ENCODE data around the gene STK39. TPM values are rescaled to one million over a fixed set of nuclear protein-coding genes. Genes with fewer than 3 reads are reported as not detected.

STK39 gene
- total and polyA plus RNA-seq, 2 of the 4 experiments (the other 2 are of a cell fraction) = 11.8 to 16.4 TPM

- TF ChIP-seq RFX5 (IDR thresholded peaks at IDR 0.05; ENCODE audit: low read depth, low read length) (no peak), POLR2A (IDR thresholded peaks at IDR 0.05; ENCODE audit: low read depth, low read length) (no peak), CHD1 (IDR thresholded peaks at IDR 0.05; ENCODE audit: low read depth, low read length) (no peak), BHLHE40 (IDR thresholded peaks at IDR 0.05; ENCODE audit: low read depth, low read length) (no peak), RAD21 (IDR thresholded peaks at IDR 0.05; ENCODE audit: low read length) (no peak), NFE2L2 (IDR thresholded peaks at IDR 0.05; ENCODE audit: low read depth, low read length) (no peak), MAFK (IDR thresholded peaks at IDR 0.05; ENCODE audit: low read depth, low read length) (no peak), CEBPB (IDR thresholded peaks at IDR 0.05; ENCODE audit: low read depth, low read length) (no peak), SMC3 (IDR thresholded peaks at IDR 0.05; ENCODE audit: low read depth, low read length) (no peak), FOS (IDR thresholded peaks at IDR 0.05; ENCODE audit: low read depth, low read length) (no peak), USF2 (IDR thresholded peaks at IDR 0.05; ENCODE audit: low read depth, low read length) (no peak)
- TF ChIP-seq, protein P1, sequence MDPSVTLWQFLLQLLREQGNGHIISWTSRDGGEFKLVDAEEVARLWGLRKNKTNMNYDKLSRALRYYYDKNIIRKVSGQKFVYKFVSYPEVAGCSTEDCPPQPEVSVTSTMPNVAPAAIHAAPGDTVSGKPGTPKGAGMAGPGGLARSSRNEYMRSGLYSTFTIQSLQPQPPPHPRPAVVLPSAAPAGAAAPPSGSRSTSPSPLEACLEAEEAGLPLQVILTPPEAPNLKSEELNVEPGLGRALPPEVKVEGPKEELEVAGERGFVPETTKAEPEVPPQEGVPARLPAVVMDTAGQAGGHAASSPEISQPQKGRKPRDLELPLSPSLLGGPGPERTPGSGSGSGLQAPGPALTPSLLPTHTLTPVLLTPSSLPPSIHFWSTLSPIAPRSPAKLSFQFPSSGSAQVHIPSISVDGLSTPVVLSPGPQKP (IDR thresholded peaks at IDR 0.05; ENCODE audit: borderline replicate concordance, low read depth, low read length) = no peak
- TF ChIP-seq, protein P2, sequence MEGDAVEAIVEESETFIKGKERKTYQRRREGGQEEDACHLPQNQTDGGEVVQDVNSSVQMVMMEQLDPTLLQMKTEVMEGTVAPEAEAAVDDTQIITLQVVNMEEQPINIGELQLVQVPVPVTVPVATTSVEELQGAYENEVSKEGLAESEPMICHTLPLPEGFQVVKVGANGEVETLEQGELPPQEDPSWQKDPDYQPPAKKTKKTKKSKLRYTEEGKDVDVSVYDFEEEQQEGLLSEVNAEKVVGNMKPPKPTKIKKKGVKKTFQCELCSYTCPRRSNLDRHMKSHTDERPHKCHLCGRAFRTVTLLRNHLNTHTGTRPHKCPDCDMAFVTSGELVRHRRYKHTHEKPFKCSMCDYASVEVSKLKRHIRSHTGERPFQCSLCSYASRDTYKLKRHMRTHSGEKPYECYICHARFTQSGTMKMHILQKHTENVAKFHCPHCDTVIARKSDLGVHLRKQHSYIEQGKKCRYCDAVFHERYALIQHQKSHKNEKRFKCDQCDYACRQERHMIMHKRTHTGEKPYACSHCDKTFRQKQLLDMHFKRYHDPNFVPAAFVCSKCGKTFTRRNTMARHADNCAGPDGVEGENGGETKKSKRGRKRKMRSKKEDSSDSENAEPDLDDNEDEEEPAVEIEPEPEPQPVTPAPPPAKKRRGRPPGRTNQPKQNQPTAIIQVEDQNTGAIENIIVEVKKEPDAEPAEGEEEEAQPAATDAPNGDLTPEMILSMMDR (conservative IDR thresholded peaks at IDR 0.05; ENCODE audit: low read depth, low read length) = no peak
- Histone ChIP-seq H3K9me3 (ENCODE audit: control insufficient read depth, insufficient read depth, low read length) (peaks cover 6% of the 10 kb centered on the region), H3K56ac (ENCODE audit: extremely low read depth, insufficient read depth, low read length) (no peak overlapping the region), H3K4me2 (ENCODE audit: low read depth, low read length) (no peak overlapping the region), H3K4ac (ENCODE audit: low read depth, low read length) (0 out of 2 replicates have a peak overlapping the region, but pooled peaks have one; percentile 16), H3K9ac (ENCODE audit: low read depth, low read length) (no peak overlapping the region), H2BK5ac (ENCODE audit: low read depth, low read length, poor library complexity, severe bottlenecking) (no peak overlapping the region), H2BK15ac (ENCODE audit: low read depth, low read length) (no peak overlapping the region), H3K36me3 (ENCODE audit: control insufficient read depth, insufficient read depth, low read length) (no peaks in the 10 kb centered on the region), H2BK120ac (ENCODE audit: low read depth, low read length) (no peak overlapping the region), H3K4me1 (ENCODE audit: control insufficient read depth, insufficient read depth, low read length) (no peaks in the 10 kb centered on the region), H3K79me1 (ENCODE audit: low read depth in 1 of 2, low read length in 2 of 2) (no peaks in the 10 kb centered on the region), H3K14ac (replicated peaks; ENCODE audit: low read depth, low read length) (no peak overlapping the region), H3K23ac (ENCODE audit: low read depth, low read length) (no peak overlapping the region), H3K27ac (ENCODE audit: insufficient read depth, low read length) (no peak overlapping the region), H2BK20ac (ENCODE audit: low read depth, low read length) (no peak overlapping the region), H4K5ac (ENCODE audit: low read depth, low read length) (no peak overlapping the region), H2AFZ (replicated peaks; ENCODE audit: low read length, poor library complexity) (peak overlapping the region; percentile 58), H3K27me3 (ENCODE audit: control insufficient read depth, insufficient read depth, low read length) (no peaks in the 10 kb centered on the region), H3K9me1 (ENCODE audit: insufficient read depth, low read length) (peaks cover 2% of the 10 kb centered on the region; the same call in 1 of the 2 replicates), H4K20me1 (ENCODE audit: insufficient read depth, low read length) (no peaks in the 10 kb centered on the region), H3K18ac (ENCODE audit: low read depth, low read length) (no peak overlapping the region), H2AK9ac (replicated peaks; ENCODE audit: low read depth, low read length, poor library complexity) (no peak overlapping the region), H4K8ac (ENCODE audit: low read depth in 2 of 2, low read length in 2 of 2) (no peak overlapping the region), H4K91ac (ENCODE audit: insufficient read depth, low read depth, low read length) (no peak overlapping the region), H3K4me3 (ENCODE audit: insufficient read depth, low read depth, low read length) (no peak overlapping the region), H2AK5ac (ENCODE audit: low read depth, low read length) (no peak overlapping the region; the same call in 1 of the 2 replicates)
- ATAC-seq (ENCODE audit: low read depth) = no peak
- in situ Hi-C loops (cut with MboI; ENCODE audit: low sequenced_read_pairs) (no loop called here), intact Hi-C loops (cut with micrococcal nuclease) (no loop called here), dilution Hi-C loops (cut with HindIII; ENCODE audit: low sequenced_read_pairs, unreplicated experiment) (no loop called here)
- CTCF ChIA-PET = no interaction called here
- no peak for DNase-seq
- 74% methylated on average over 2 of the region's 3 CpGs; no CpG with 5 or more reads in 1 of the 2 experiments for WGBS, 2 experiments (ENCODE audit: extremely low coverage in 2 of 2, insufficient read length in 1 of 2)
- POLR2A ChIA-PET (ENCODE audit: unreplicated experiment) = no interaction called here
- no TSS peak for BruUV-seq (replicated peaks)
Measured at GRCh38 chr2:168255866-168256265, 8.5 kb upstream of the STK39 start.
